Caco-2 (cell line): Measurements from ENCODE around the gene ABHD2. TPM values are rescaled to one million over a fixed set of nuclear protein-coding genes. Genes with fewer than 3 reads are reported as not detected.

Experiments used
- BruUV-seq: library from RNA; stranded (reverse); fragments of 400-500 nt; replicated peaks from 2 replicates; lab custom pipeline; 2021; lab: Mats Ljungman, UMichigan
- CTCF ChIA-PET: fragments of 300-600 bp; sonication (Branson Sonifier 250); formaldehyde crosslinking; loops from one replicate; lab custom pipeline; 2022; ENCODE audit warnings: antibody characterized with exemption; lab: Charles Lee
- POLR2A ChIA-PET: fragments of 300-600 bp; sonication (Branson Sonifier 250); formaldehyde crosslinking; loops from one replicate; lab custom pipeline; 2022; ENCODE audit warnings: antibody characterized with exemption; lab: Charles Lee
- DNase-seq, 2 experiments: peaks; one replicate each; pipeline versions ENCODE4 v3.0.0 to v3.0.0-alpha.2; 2020 to 2022
- H3K27me3 ChIP-seq: replicated peaks from 2 replicates; pipeline ENCODE4 v1.6.0; 2011; ENCODE audit warnings: low read length; ENCODE audit not compliant: control insufficient read depth, insufficient read depth
- H3K36me3 ChIP-seq: 2 replicates; pipeline ENCODE4 v1.5.1; 2011; ENCODE audit warnings: low read length; ENCODE audit not compliant: control insufficient read depth, insufficient read depth
- H3K4me1 ChIP-seq: fragments of 250-450 bp; sonication (Bioruptor Pico); 2 replicates; pipeline ENCODE4 v1.5.1; 2020; ENCODE audit warnings: mild to moderate bottlenecking
- H3K4me3 ChIP-seq: 2 replicates; pipeline ENCODE4 v1.5.1; 2011; ENCODE audit warnings: low read depth, mild to moderate bottlenecking, control low read depth, low read length
- H3K9me3 ChIP-seq: fragments of 250-450 bp; sonication (Bioruptor Pico); 2 replicates; pipeline ENCODE4 v1.5.1; 2020; ENCODE audit warnings: mild to moderate bottlenecking, moderate library complexity
- H3K27ac Mint-ChIP-seq: one replicate; pipeline ENCODE4 v1.8.0; 2022; ENCODE audit warnings: mixed read lengths; ENCODE audit not compliant: unreplicated experiment
- H3K27me3 Mint-ChIP-seq: one replicate; pipeline ENCODE4 v1.8.0; 2022; ENCODE audit warnings: mixed read lengths; ENCODE audit not compliant: insufficient read depth, unreplicated experiment
- H3K36me3 Mint-ChIP-seq: one replicate; pipeline ENCODE4 v1.8.0; 2022; ENCODE audit warnings: mild to moderate bottlenecking, mixed read lengths; ENCODE audit not compliant: insufficient read depth, unreplicated experiment
- H3K4me1 Mint-ChIP-seq: one replicate; pipeline ENCODE4 v1.8.0; 2022; ENCODE audit warnings: low read depth, mixed read lengths; ENCODE audit not compliant: unreplicated experiment
- H3K4me3 Mint-ChIP-seq: one replicate; pipeline ENCODE4 v1.8.0; 2022; ENCODE audit warnings: mild to moderate bottlenecking, moderate library complexity, mixed read lengths; ENCODE audit not compliant: unreplicated experiment
- H3K9me3 Mint-ChIP-seq: one replicate; pipeline ENCODE4 v1.8.0; 2022; ENCODE audit warnings: mixed read lengths; ENCODE audit not compliant: unreplicated experiment
- intact Hi-C: fragments of 100-400 bp; cut with micrococcal nuclease; formaldehyde crosslinking; loops from one replicate; pipeline ENCODE4 v1.10.0; 2022; ENCODE audit not compliant: unreplicated experiment
- total RNA-seq: library from RNA; stranded (reverse); gene quantifications from 2 replicates; pipeline ENCODE4 v1.2.3, GENCODE V29; 2022
- TF ChIP-seq, protein P1 (sequence below), 2 experiments: fragments of 200-600 bp in 1 of 2; IDR thresholded peaks; 1 replicate in 1 of 2; 2 replicates in 1 of 2; pipeline versions ENCODE4 v1.5.1 to v1.8.0; 2011 to 2022; ENCODE audit warnings: antibody characterized with exemption in 1 of 2, control low read depth in 1 of 2, inconsistent platforms in 1 of 2, low read depth in 1 of 2, low read length in 1 of 2, mild to moderate bottlenecking in 1 of 2, moderate library complexity in 1 of 2; ENCODE audit not compliant: insufficient read depth in 1 of 2, severe bottlenecking in 1 of 2, unreplicated experiment in 1 of 2

ABHD2 gene
- total RNA-seq, 1 experiment from 2014 or later: 63.0 TPM

DNA sequence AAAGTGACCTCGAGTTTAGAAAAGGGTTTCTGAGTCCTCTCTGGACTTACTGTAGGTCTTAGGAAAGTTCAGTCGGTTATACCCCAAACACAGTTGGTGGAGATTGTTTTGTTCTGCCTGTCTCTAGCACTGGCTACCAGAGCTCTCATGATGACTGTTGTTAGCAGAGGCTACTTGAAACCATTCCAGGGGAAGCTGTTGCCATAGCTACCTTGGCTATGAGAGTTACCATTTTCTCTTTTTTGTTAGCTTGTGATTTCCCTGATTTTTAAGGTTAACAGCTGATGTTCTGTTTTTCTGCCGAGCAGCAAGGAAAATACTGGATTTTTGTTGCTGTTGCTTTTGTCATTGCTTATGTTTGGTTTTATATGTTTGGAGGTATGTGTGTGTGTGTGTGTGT, 26.7 kb downstream of the ABHD2 start:
- intact Hi-C loops: loop anchor here (1.0 kb wide), 1 partner anchor 10 kb away; no protein-coding TSS in a partner anchor
- CTCF ChIA-PET: interaction anchor here (0.6 to 1.1 kb wide), 2 partner anchors 27 to 56 kb away, joined by 3 read pairs; partner anchors contain the start of gene ABHD2
- Mint-ChIP-seq H3K27me3 (no peaks in the 10 kb centered on the region), H3K36me3 (peaks cover 37% of the 10 kb centered on the region), H3K9me3 (no peaks in the 10 kb centered on the region), H3K4me3 (no peak overlapping the region), H3K27ac (peak overlapping the region; percentile 87), H3K4me1 (peaks cover 41% of the 10 kb centered on the region)
- no peak for DNase-seq
- TF ChIP-seq, protein P1, sequence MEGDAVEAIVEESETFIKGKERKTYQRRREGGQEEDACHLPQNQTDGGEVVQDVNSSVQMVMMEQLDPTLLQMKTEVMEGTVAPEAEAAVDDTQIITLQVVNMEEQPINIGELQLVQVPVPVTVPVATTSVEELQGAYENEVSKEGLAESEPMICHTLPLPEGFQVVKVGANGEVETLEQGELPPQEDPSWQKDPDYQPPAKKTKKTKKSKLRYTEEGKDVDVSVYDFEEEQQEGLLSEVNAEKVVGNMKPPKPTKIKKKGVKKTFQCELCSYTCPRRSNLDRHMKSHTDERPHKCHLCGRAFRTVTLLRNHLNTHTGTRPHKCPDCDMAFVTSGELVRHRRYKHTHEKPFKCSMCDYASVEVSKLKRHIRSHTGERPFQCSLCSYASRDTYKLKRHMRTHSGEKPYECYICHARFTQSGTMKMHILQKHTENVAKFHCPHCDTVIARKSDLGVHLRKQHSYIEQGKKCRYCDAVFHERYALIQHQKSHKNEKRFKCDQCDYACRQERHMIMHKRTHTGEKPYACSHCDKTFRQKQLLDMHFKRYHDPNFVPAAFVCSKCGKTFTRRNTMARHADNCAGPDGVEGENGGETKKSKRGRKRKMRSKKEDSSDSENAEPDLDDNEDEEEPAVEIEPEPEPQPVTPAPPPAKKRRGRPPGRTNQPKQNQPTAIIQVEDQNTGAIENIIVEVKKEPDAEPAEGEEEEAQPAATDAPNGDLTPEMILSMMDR (IDR thresholded peaks at IDR 0.05; ENCODE audit: insufficient read depth in 1 of 2, low read depth in 1 of 2, low read length in 1 of 2, severe bottlenecking in 1 of 2, unreplicated experiment in 1 of 2): no peak
- POLR2A ChIA-PET: interaction anchor here (0.6 kb wide), 1 partner anchor 27 kb away, joined by 4 read pairs; the partner anchor contains the start of gene ABHD2
- Histone ChIP-seq H3K4me3 (no peak overlapping the region), H3K4me1 (peaks cover 70% of the 10 kb centered on the region), H3K9me3 (no peaks in the 10 kb centered on the region), H3K36me3 (peaks cover 5% of the 10 kb centered on the region; the same call in 1 of the 2 replicates), H3K27me3 (no peaks in the 10 kb centered on the region)
- no TSS peak for BruUV-seq

DNA sequence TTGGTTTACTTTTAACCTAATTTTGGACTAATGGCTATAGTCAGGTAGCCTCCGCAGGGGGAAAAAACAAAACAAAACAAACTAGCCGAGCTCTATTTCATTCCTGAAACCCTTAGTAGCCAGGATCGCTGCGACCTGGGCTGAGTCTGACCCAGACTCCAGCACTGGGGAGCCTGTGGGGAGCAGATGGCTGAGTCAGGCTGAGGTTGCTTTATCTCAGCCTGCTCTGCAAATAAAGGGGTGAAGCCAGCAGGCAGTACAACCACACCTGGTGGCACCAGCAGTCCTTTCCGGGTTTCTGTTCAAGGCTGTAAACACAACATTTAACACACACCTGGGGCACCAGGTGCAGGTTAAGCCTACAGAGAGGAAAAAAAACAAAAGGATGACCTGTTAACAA, 27.3 kb downstream of the ABHD2 start:
- ChIA-PET CTCF (interaction anchor here (0.6 to 1.1 kb wide), 2 partner anchors 27 to 56 kb away, joined by 3 read pairs; partner anchors contain the start of gene ABHD2), POLR2A (interaction anchor here (0.6 kb wide), 1 partner anchor 28 kb away, joined by 4 read pairs; the partner anchor contains the start of gene ABHD2)
- no peak overlapping the region for H3K4me3 ChIP-seq
- TF ChIP-seq, protein P1 (IDR thresholded peaks at IDR 0.05; ENCODE audit: insufficient read depth in 1 of 2, low read depth in 1 of 2, low read length in 1 of 2, severe bottlenecking in 1 of 2, unreplicated experiment in 1 of 2): no peak
- peaks cover 5% of the 10 kb centered on the region; the same call in 1 of the 2 replicates for H3K36me3 ChIP-seq
- H3K27ac Mint-ChIP-seq: peak overlapping the region; percentile 87
- peaks cover 42% of the 10 kb centered on the region for H3K4me1 Mint-ChIP-seq
- DNase-seq: peak; percentile 59 to 67
- H3K4me1 ChIP-seq: peaks cover 75% of the 10 kb centered on the region
- intact Hi-C loops: loop anchor here (1.0 kb wide), 1 partner anchor 10 kb away; no protein-coding TSS in a partner anchor
- no peaks in the 10 kb centered on the region for H3K27me3 ChIP-seq
- no peak overlapping the region for H3K4me3 Mint-ChIP-seq
- BruUV-seq: no TSS peak
- H3K27me3 Mint-ChIP-seq: no peaks in the 10 kb centered on the region
- H3K9me3 Mint-ChIP-seq: no peaks in the 10 kb centered on the region
- peaks cover 37% of the 10 kb centered on the region for H3K36me3 Mint-ChIP-seq
- no peaks in the 10 kb centered on the region for H3K9me3 ChIP-seq

DNA sequence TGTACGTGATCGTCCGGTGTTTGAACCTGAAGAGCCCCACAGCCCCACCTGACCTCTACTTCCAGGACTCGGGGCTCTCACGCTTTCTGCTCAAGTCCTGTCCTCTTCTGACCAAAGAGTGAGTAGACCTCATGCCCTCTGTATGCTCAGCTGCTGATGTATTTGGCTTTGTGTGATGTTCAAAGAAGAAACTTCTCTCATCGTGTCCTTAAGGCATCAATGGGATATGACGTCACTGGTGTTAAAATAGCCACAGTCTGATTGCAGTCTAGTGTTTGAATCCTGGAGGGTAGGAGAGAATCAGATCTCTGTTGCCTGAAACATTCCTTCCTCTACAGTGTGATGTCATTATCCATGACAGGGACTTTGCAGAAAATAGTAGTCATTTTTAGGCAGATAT, 28.1 kb downstream of the ABHD2 start:
- Mint-ChIP-seq H3K27me3 (no peaks in the 10 kb centered on the region), H3K4me3 (peak overlapping the region; percentile 40), H3K27ac (peak overlapping the region; percentile 87), H3K9me3 (no peaks in the 10 kb centered on the region), H3K36me3 (peaks cover 44% of the 10 kb centered on the region), H3K4me1 (peaks cover 51% of the 10 kb centered on the region)
- H3K27me3 ChIP-seq: no peaks in the 10 kb centered on the region
- ChIA-PET POLR2A (no interaction called here), CTCF (no interaction called here)
- TF ChIP-seq, protein P1 (IDR thresholded peaks at IDR 0.05; ENCODE audit: insufficient read depth in 1 of 2, low read depth in 1 of 2, low read length in 1 of 2, severe bottlenecking in 1 of 2, unreplicated experiment in 1 of 2): no peak
- BruUV-seq: no TSS peak
- intact Hi-C loops: no loop called here
- H3K9me3 ChIP-seq: no peaks in the 10 kb centered on the region
- peaks cover 5% of the 10 kb centered on the region; the same call in 1 of the 2 replicates for H3K36me3 ChIP-seq
- peaks cover 82% of the 10 kb centered on the region for H3K4me1 ChIP-seq
- H3K4me3 ChIP-seq: no peak overlapping the region
- DNase-seq: peak in 1 of 2 experiments; percentile 47
